Measurements from ENCODE around the gene NOSTRIN.
"Not testable (repeated sequence)": the region's sequence is repeated elsewhere in the genome, so short reads cannot be mapped to it uniquely, and the experiment has no call there.

The NOSTRIN gene

GRCh38 chr2:168767258-168767657, 35.2 kb upstream of the NOSTRIN start:
- no peak overlapping the region for H3K4me3 ChIP-seq (ENCODE audit: low read length)
- no peak for DNase-seq (ENCODE audit: low read depth)
- no peak for TF ChIP-seq CTCF (conservative IDR thresholded peaks at IDR 0.05; ENCODE audit: low read depth, low read length)

GRCh38 chr2:168768357-168768756, 34.1 kb upstream of the NOSTRIN start:
- not testable (repeated sequence) for DNase-seq (ENCODE audit: low read depth); H3K4me3 ChIP-seq (ENCODE audit: low read length)

- no peak for DNase-seq (ENCODE audit: low read depth)
- no peak for TF ChIP-seq CTCF (conservative IDR thresholded peaks at IDR 0.05; ENCODE audit: low read depth, low read length)
- H3K4me3 ChIP-seq (ENCODE audit: low read length): no peak overlapping the region
Measured at GRCh38 chr2:168770796-168771195, 31.6 kb upstream of the NOSTRIN start.

GRCh38 chr2:168772704-168773103, 29.7 kb upstream of the NOSTRIN start:
- TF ChIP-seq CTCF (conservative IDR thresholded peaks at IDR 0.05; ENCODE audit: low read depth, low read length): no peak
- no peak overlapping the region for H3K4me3 ChIP-seq (ENCODE audit: low read length)
- no peak for DNase-seq (ENCODE audit: low read depth)

- DNase-seq (ENCODE audit: low read depth): no peak
- TF ChIP-seq CTCF (conservative IDR thresholded peaks at IDR 0.05; ENCODE audit: low read depth, low read length): no peak
Measured at GRCh38 chr2:168773128-168773527, 29.3 kb upstream of the NOSTRIN start.

GRCh38 chr2:168773719-168774521, 28.5 kb upstream of the NOSTRIN start:
- H3K4me3 ChIP-seq (ENCODE audit: low read length): no peak overlapping the region
- TF ChIP-seq CTCF (conservative IDR thresholded peaks at IDR 0.05; ENCODE audit: low read depth, low read length): peak; percentile 96
- peak; percentile 24 for DNase-seq (ENCODE audit: low read depth)

More at GRCh38 chr2:168773128-168773527, 29.3 kb upstream of the NOSTRIN start:
- no peak overlapping the region for H3K4me3 ChIP-seq (ENCODE audit: low read length)

GRCh38 chr2:168775837-168776236, 26.6 kb upstream of the NOSTRIN start:
- no peak for DNase-seq (ENCODE audit: low read depth)
- no peak overlapping the region for H3K4me3 ChIP-seq (ENCODE audit: low read length)
- TF ChIP-seq CTCF (conservative IDR thresholded peaks at IDR 0.05; ENCODE audit: low read depth, low read length): no peak

All from retinal pigment epithelial cell (primary cell).